Astrocyte (in vitro differentiated cells and primary cell): ENCODE measurements around the gene BNIP5.

Experiments
- CTCF ChIP-seq: IDR thresholded peaks from 2 replicates; pipeline ENCODE4 v1.5.1; 2011; ENCODE audit warnings: low read depth, mild to moderate bottlenecking, inconsistent platforms, low read length, moderate library complexity; ENCODE audit not compliant: insufficient read depth
- EZH2 ChIP-seq: IDR thresholded peaks from 2 replicates; pipeline ENCODE4 v1.6.1; 2012; ENCODE audit warnings: mild to moderate bottlenecking, low read length, inconsistent platforms; ENCODE audit not compliant: insufficient read depth

GRCh38 chr6:36350681-36351571 lies 14.2 kb upstream of the BNIP5 start:
- TF ChIP-seq CTCF = no peak
- no peak for TF ChIP-seq EZH2
